Measurements from ENCODE around the gene DIDO1. TPM values are rescaled to one million over a fixed set of nuclear protein-coding genes. Genes with fewer than 3 reads are reported as not detected.

Gene DIDO1
- total RNA-seq, 1 experiment from 2014 or later = 77.1 TPM

- TF ChIP-seq CTCF (IDR thresholded peaks at IDR 0.05; ENCODE audit: unreplicated experiment) = no peak
- intact Hi-C loops (cut with micrococcal nuclease; ENCODE audit: unreplicated experiment) = no loop called here
- Mint-ChIP-seq H3K36me3 (ENCODE audit: insufficient read depth, unreplicated experiment) (peaks cover 18% of the 10 kb centered on the region), H3K4me1 (ENCODE audit: low read depth, unreplicated experiment) (peaks cover 21% of the 10 kb centered on the region), H3K27me3 (ENCODE audit: unreplicated experiment) (no peaks in the 10 kb centered on the region), H3K4me3 (ENCODE audit: low read depth, unreplicated experiment) (no peak overlapping the region), H3K27ac (ENCODE audit: unreplicated experiment) (no peak overlapping the region), H3K9me3 (ENCODE audit: low read depth, unreplicated experiment) (no peaks in the 10 kb centered on the region)
- BruUV-seq (replicated peaks) = no TSS peak
- CTCF ChIA-PET = no interaction called here
- DNase-seq = no peak
Measured at GRCh38 chr20:62828051-62828450, 98.3 kb downstream of the DIDO1 start.

Other genes starting within 250 kb of the DIDO1 start
- gene NTSR1, start 217.7 kb downstream of the DIDO1 start, total RNA-seq (2022) = not detected in 2 replicates
- gene MRGBP, start 130.0 kb downstream of the DIDO1 start, total RNA-seq (2022) = 28.9 and 31.8 TPM in 2 replicates
- 80.1 and 98.2 TPM in 2 replicates for gene OGFR, start 121.7 kb downstream of the DIDO1 start, total RNA-seq (2022)
- gene COL9A3, start 109.5 kb downstream of the DIDO1 start, total RNA-seq (2022) = 2.7 TPM in 2 replicates
- gene TCFL5, start 64.7 kb downstream of the DIDO1 start, total RNA-seq (2022) = 18.9 and 22.3 TPM in 2 replicates
- gene GID8, start 11.6 kb upstream of the DIDO1 start, total RNA-seq (2022) = 64.3 and 64.6 TPM in 2 replicates
- 12.0 and 18.8 TPM in 2 replicates for gene SLC17A9, start 26.2 kb upstream of the DIDO1 start, total RNA-seq (2022)
- not detected in 2 replicates for gene BHLHE23, start 80.5 kb upstream of the DIDO1 start, total RNA-seq (2022)

Data from Calu3 (cell line).